HepG2 (cell line): ENCODE data around the gene F7. TPM values are rescaled to one million over a fixed set of nuclear protein-coding genes. Genes with fewer than 3 reads are reported as not detected.
A peak's percentile ranks its signal among the peaks of the same experiment; 100 is the strongest.

Experiments
- DR1 ChIP-seq: sonication (generic); formaldehyde crosslinking; IDR thresholded peaks from 2 replicates; pipeline ENCODE4 v1.8.0; 2021; ENCODE audit warnings: mild to moderate bottlenecking, missing genetic modification reagents, inconsistent platforms
- FOXP1 ChIP-seq, 2 experiments: fragments of 450-650 bp in 1 of 2; IDR thresholded peaks; 2 replicates each; pipeline ENCODE4 v1.6.1; 2017 to 2018; ENCODE audit warnings: antibody characterized with exemption in 1 of 2
- GLI4 ChIP-seq: sonication (generic); formaldehyde crosslinking; IDR thresholded peaks from 2 replicates; pipeline ENCODE4 v1.5.1; 2020; ENCODE audit warnings: missing genetic modification reagents, mild to moderate bottlenecking, moderate library complexity, borderline replicate concordance
- HOXA9 ChIP-seq: sonication (generic); formaldehyde crosslinking; IDR thresholded peaks from 2 replicates; pipeline ENCODE4 v1.8.1; 2022; ENCODE audit warnings: missing genetic modification reagents, mild to moderate bottlenecking, moderate library complexity, borderline replicate concordance
- KDM5B ChIP-seq: sonication (generic); formaldehyde crosslinking; IDR thresholded peaks from 2 replicates; pipeline ENCODE4 v1.4.0; 2020; ENCODE audit warnings: missing genetic modification reagents, mild to moderate bottlenecking, borderline replicate concordance
- MAFK ChIP-seq, 2 experiments: IDR thresholded peaks in 1 of 2; conservative IDR thresholded peaks in 1 of 2; 2 replicates each; pipeline ENCODE4 v1.6.1; 2011; ENCODE audit warnings: improper control_type of control experiment in 2 of 2, low read length in 2 of 2
- PRMT3 ChIP-seq: sonication (generic); formaldehyde crosslinking; IDR thresholded peaks from 2 replicates; pipeline ENCODE4 v1.8.1; 2022; ENCODE audit warnings: low read depth, mild to moderate bottlenecking, moderate library complexity, missing genetic modification reagents, borderline replicate concordance
- RBM22 ChIP-seq: fragments of 200-400 bp; formaldehyde crosslinking; optimal IDR thresholded peaks from 2 replicates; pipeline ENCODE3; 2017; ENCODE audit warnings: mild to moderate bottlenecking, low read length, moderate library complexity
- RFXANK ChIP-seq: IDR thresholded peaks from 2 replicates; pipeline ENCODE4 v1.6.1; 2016
- SIN3A ChIP-seq: IDR thresholded peaks from 2 replicates; pipeline ENCODE4 v1.6.1; 2011; ENCODE audit warnings: low read depth, mild to moderate bottlenecking, control low read depth, low read length, borderline replicate concordance
- STAG1 ChIP-seq: sonication (generic); formaldehyde crosslinking; IDR thresholded peaks from 2 replicates; pipeline ENCODE4 v1.4.0; 2020; ENCODE audit warnings: missing genetic modification reagents
- TCF7L2 ChIP-seq: IDR thresholded peaks from 2 replicates; pipeline ENCODE4 v1.6.1; 2011; ENCODE audit warnings: mild to moderate bottlenecking, low read depth, low read length, moderate library complexity
- TOPORS ChIP-seq: sonication (generic); formaldehyde crosslinking; IDR thresholded peaks from 2 replicates; pipeline ENCODE4 v1.8.0; 2023; ENCODE audit warnings: mild to moderate bottlenecking, missing genetic modification reagents
- ZC3H13 ChIP-seq: sonication (generic); formaldehyde crosslinking; IDR thresholded peaks from 2 replicates; pipeline ENCODE4 v1.8.1; 2023; ENCODE audit warnings: mild to moderate bottlenecking, missing genetic modification reagents, moderate library complexity
- ZFP1 ChIP-seq: IDR thresholded peaks from 2 replicates; pipeline ENCODE4 v1.6.1; 2016
- ZKSCAN5 ChIP-seq: sonication (generic); formaldehyde crosslinking; IDR thresholded peaks from 2 replicates; pipeline ENCODE4 v1.5.1; 2020; ENCODE audit warnings: mild to moderate bottlenecking, missing genetic modification reagents
- ZNF18 ChIP-seq: sonication (generic); formaldehyde crosslinking; IDR thresholded peaks from 2 replicates; pipeline ENCODE4 v1.8.0; 2022; ENCODE audit warnings: mild to moderate bottlenecking, missing genetic modification reagents; ENCODE audit not compliant: insufficient replicate concordance
- ZNF382 ChIP-seq: sonication (generic); formaldehyde crosslinking; IDR thresholded peaks from 2 replicates; pipeline ENCODE4 v1.5.0; 2020; ENCODE audit warnings: missing genetic modification reagents, mild to moderate bottlenecking, borderline replicate concordance
- ZNF709 ChIP-seq: sonication (generic); formaldehyde crosslinking; IDR thresholded peaks from 2 replicates; pipeline ENCODE4 v1.5.0; 2020; ENCODE audit warnings: mild to moderate bottlenecking, missing genetic modification reagents
- ZNF775 ChIP-seq: sonication (generic); formaldehyde crosslinking; IDR thresholded peaks from 2 replicates; pipeline ENCODE4 v1.4.0; 2020; ENCODE audit warnings: missing genetic modification reagents, mild to moderate bottlenecking, moderate library complexity, borderline replicate concordance
- ZNF780A ChIP-seq: sonication (generic); formaldehyde crosslinking; IDR thresholded peaks from 2 replicates; pipeline ENCODE4 v1.8.0; 2022; ENCODE audit warnings: mild to moderate bottlenecking, missing genetic modification reagents, moderate library complexity
- polyA plus RNA-seq, 8 experiments: library from polyadenylated mRNA; depleted of rRNA in 3 of 8; stranded (reverse) in 7 of 8; unstranded in 1 of 8; fragments of >200 nt; fragmentation: Illumina TruSeq in 4 of 8; extraction: Trizol in 4 of 8; gene quantifications; 2 replicates each; pipeline versions ENCODE4 v1.2.1 to v1.2.3, GENCODE V29; 2011 to 2016; ENCODE audit warnings: low read depth in 4 of 8, missing spikeins in 1 of 8, mixed read lengths in 1 of 8; ENCODE audit not compliant: insufficient read depth in 1 of 8
- total RNA-seq, 5 experiments: library from RNA; depleted of rRNA; stranded (reverse); fragments of >200 nt; fragmentation: Illumina TruSeq; extraction: Trizol; gene quantifications; 2 replicates each; pipeline ENCODE4 v1.2.3, GENCODE V29; 2016; ENCODE audit warnings: low read depth in 1 of 5
- TF ChIP-seq, protein P1 (sequence below): IDR thresholded peaks from 2 replicates; pipeline ENCODE4 v1.4.0; 2020; ENCODE audit warnings: mild to moderate bottlenecking, missing genetic modification reagents
- TF ChIP-seq, protein P2 (sequence below): sonication (generic); formaldehyde crosslinking; IDR thresholded peaks from 2 replicates; pipeline ENCODE4 v1.8.1; 2023; ENCODE audit warnings: mild to moderate bottlenecking, missing genetic modification reagents

Gene F7
- total and polyA plus RNA-seq, 2 of the 13 experiments (the other 11 are each of a cell fraction or from before 2014, with no cell fraction given), result 12.6 to 26.5 TPM

GRCh38 chr13:113152984-113153809 is 47.6 kb downstream of the F7 start (continued):
- TF ChIP-seq ZNF18 (CRISPR knock-in tag), result peak; percentile 44
- TF ChIP-seq DR1 (CRISPR knock-in tag), result peak; percentile 22; the same call in 1 of the 2 replicates
- peak; percentile 23; the same call in 1 of the 2 replicates for TF ChIP-seq ZNF775
- TF ChIP-seq RFXANK (CRISPR knock-in tag), result no peak
- 0 out of 2 replicates have a peak, but pooled peaks have one; percentile 24 for TF ChIP-seq ZNF780A
- no peak for TF ChIP-seq ZFP1 (CRISPR knock-in tag)
- TF ChIP-seq, protein P1, sequence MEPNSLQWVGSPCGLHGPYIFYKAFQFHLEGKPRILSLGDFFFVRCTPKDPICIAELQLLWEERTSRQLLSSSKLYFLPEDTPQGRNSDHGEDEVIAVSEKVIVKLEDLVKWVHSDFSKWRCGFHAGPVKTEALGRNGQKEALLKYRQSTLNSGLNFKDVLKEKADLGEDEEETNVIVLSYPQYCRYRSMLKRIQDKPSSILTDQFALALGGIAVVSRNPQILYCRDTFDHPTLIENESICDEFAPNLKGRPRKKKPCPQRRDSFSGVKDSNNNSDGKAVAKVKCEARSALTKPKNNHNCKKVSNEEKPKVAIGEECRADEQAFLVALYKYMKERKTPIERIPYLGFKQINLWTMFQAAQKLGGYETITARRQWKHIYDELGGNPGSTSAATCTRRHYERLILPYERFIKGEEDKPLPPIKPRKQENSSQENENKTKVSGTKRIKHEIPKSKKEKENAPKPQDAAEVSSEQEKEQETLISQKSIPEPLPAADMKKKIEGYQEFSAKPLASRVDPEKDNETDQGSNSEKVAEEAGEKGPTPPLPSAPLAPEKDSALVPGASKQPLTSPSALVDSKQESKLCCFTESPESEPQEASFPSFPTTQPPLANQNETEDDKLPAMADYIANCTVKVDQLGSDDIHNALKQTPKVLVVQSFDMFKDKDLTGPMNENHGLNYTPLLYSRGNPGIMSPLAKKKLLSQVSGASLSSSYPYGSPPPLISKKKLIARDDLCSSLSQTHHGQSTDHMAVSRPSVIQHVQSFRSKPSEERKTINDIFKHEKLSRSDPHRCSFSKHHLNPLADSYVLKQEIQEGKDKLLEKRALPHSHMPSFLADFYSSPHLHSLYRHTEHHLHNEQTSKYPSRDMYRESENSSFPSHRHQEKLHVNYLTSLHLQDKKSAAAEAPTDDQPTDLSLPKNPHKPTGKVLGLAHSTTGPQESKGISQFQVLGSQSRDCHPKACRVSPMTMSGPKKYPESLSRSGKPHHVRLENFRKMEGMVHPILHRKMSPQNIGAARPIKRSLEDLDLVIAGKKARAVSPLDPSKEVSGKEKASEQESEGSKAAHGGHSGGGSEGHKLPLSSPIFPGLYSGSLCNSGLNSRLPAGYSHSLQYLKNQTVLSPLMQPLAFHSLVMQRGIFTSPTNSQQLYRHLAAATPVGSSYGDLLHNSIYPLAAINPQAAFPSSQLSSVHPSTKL, result peak; percentile 34; the same call in 1 of the 2 replicates
- no peak for TF ChIP-seq TOPORS (CRISPR knock-in tag)
- peak; percentile 57; the same call in 1 of the 2 replicates for TF ChIP-seq ZNF709 (CRISPR knock-in tag)
- TF ChIP-seq HOXA9 (CRISPR knock-in tag), result no peak; the same call in 1 of the 2 replicates
- no peak for TF ChIP-seq PRMT3 (CRISPR knock-in tag)
- TF ChIP-seq RBM22, result peak; percentile 40
- TF ChIP-seq, protein P2, sequence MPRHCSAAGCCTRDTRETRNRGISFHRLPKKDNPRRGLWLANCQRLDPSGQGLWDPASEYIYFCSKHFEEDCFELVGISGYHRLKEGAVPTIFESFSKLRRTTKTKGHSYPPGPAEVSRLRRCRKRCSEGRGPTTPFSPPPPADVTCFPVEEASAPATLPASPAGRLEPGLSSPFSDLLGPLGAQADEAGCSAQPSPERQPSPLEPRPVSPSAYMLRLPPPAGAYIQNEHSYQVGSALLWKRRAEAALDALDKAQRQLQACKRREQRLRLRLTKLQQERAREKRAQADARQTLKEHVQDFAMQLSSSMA (CRISPR knock-in tag), result peak; percentile 68; the same call in 1 of the 2 replicates
- no peak for TF ChIP-seq ZKSCAN5 (CRISPR knock-in tag)
- 0 out of 2 replicates have a peak, but pooled peaks have one; percentile 26 for TF ChIP-seq SIN3A
- no peak for TF ChIP-seq ZNF382 (CRISPR knock-in tag)
- TF ChIP-seq GLI4 (CRISPR knock-in tag), result peak; percentile 82; the same call in 1 of the 2 replicates
- TF ChIP-seq FOXP1 (IDR thresholded peaks at IDR 0.05), result no peak
- TF ChIP-seq FOXP1 (CRISPR knock-in tag; IDR thresholded peaks at IDR 0.05), result no peak
- TF ChIP-seq STAG1, result no peak
- TF ChIP-seq MAFK (conservative IDR thresholded peaks at IDR 0.05 in 1 of 2, IDR thresholded peaks at IDR 0.05 in 1 of 2; ENCODE audit: low read length in 2 of 2), result no peak
- TF ChIP-seq KDM5B (CRISPR knock-in tag), result peak; percentile 92
- no peak for TF ChIP-seq TCF7L2
- peak; percentile 83 for TF ChIP-seq ZC3H13 (CRISPR knock-in tag)
